ENCODE measurements around the gene RASL12.
"Not testable (repeated sequence)": the region's sequence is repeated elsewhere in the genome, so short reads cannot be mapped to it uniquely, and the experiment has no call there.

The RASL12 gene

DNA sequence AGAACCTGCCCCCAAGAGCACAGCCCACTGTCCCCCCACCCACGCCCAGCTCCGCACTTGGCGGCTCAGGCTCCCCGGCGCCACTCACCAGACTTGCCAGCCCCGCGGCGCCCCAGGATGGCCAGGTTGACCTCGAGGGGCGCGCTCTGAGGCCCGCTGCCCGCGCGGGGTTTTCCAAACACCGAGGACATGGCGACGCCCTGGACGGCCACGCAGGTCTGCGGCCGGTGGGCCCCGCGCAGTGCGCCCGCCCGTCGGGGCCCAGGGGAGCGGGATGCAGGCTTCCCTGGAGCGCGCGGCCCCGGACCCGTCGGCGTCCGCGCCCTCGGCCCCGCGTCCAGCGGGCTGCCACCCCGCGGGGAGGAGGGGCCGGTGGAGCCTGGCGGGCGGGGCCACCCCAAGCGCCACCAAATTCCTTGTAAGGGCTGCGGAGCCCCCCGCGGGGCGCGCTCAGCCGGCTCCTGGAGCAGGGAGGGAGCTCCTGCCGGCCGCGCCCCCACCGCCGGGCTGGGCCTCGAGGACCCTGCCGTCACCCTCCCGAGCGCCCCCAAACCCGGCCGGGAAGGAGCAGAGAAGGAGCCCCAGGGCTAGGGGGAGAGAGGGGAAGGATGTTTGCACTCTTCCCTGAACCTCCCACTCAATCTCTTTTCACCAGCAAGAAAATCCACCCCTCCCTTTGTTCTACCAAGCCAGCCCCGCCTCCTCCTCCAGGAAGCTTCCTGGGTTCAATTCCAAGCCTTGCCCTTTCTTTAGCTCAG is at the start of gene RASL12:
TSS of gene RASL12 (minus strand) at position 347 of the 758 bp plus-strand sequence. CDS start at position 191, 156 bp downstream.
- no peak for DNase-seq

DNA sequence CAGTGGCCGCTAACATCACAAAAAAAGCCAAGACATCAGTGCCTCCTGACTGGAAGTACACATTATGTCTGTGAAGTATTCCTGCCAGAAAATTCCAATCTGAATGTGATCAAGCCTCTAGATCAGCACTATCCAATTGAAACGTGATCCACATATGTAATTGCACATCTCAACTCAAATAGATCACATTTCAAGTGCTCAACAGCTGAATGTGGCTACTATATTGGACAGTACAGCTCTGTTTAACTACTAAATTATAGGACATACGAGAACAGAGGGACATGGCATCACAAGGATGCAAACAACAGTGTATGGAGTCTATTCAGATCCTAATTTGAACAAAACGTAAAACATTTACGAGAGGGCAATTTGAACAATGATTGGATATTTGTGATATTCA is 47.8 kb upstream of the RASL12 start:
- DNase-seq: no peak

- no peak for DNase-seq
Observed at GRCh38 chr15:65115086-65115485, 47.3 kb upstream of the RASL12 start, which contains the start of gene UBAP1L. Gene UBAP1L (minus strand): TSS chr15:65115200. CDS start chr15:65106215, 8,985 bp downstream.

DNA sequence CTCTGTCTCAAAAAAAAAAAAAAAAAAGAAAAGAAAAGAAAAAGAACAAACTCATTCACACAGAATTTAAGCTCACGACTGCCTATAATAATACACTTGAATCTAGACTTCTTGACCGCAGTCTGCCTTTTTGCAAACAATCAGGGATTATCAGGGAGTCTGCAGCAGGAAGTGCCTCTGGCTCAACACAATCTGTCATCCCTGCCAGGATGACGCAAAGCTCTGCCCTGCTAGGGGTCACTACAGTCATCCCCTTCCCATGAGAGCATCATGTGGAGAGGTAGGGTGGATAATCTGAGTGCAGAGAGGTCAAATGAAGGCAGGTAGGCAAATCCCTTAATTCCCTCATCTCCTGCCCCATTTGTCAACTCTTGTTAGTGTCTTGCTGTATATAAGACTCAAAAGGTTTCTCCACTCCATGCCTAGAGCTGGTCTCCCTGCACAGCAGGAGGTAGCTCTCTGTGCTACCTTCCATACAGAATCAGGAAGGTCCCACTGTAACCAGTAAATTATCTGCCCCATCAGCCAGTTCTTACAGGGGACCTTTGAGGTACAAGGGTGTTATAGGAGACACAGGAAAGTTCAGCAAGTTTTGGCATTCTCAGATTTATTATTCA is 43.0 kb upstream of the RASL12 start:
- no peak for DNase-seq

GRCh38 chr15:65106011-65106590 is 38.3 kb upstream of the RASL12 start:
- no peak for DNase-seq

- DNase-seq: no peak
Observed at GRCh38 chr15:65105038-65105437, 37.2 kb upstream of the RASL12 start.

DNA sequence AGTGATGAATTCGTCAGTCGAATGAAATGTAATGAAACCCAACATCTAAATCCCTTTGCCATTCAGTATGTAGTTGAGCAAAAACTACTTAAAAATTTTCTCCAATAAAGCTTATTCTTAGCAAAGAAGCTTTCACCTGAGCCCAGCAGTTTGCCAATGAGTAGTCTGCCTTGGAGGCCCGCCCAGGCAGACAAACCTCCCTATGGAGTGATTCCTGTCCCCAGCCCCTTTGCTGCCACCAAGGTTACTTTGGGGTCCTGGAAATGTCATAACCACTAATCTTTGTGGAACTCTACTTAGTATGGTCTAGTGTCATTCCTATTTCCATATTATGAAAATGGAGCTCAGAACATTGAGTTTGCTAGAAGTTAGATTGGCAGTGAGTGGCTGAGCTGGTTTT is 35.1 kb upstream of the RASL12 start:
- no peak for DNase-seq

DNA sequence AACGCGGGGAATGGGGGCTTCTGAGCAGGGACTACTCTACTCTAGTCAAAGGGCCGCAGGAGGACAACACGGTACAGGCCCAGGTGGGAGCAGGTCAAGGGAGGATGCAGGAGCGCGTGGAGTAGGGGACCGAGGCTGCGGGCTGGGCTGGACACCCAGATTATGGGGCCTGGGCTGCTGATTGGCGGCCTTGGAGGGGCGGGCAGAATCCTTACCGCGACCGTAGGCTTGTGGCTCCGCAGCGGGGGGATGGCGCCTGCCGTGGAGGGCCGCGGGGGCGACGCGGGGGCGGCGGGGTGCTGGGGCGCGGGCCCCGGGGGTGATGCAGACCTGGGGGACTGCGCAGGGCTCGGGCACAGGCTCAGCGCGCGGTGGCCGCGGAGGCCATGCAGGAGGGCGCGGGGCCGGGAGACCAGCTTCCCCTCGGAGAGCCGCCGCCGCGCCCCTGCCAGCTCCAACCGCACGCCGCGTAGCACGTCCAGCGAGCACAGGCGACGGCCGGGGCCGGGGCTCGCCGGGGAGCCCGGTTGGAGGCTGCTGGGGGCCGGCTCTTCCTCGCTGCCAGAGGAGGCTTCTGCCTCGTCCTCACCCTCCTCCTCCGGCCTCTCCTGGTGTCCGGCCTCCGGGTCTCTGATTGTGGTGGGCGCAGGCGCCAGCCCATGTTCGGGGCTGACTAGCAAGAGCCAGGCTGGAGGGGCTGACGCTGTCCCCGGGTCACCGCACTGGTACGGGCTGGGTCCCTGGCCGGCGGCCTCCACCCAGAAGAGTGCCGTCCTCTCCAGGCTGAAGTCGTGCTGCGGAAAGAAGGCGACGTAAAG is 34.3 kb upstream of the RASL12 start:
- no peak for DNase-seq

- no peak for DNase-seq
Observed at GRCh38 chr15:65101411-65101890, 33.7 kb upstream of the RASL12 start.

DNA sequence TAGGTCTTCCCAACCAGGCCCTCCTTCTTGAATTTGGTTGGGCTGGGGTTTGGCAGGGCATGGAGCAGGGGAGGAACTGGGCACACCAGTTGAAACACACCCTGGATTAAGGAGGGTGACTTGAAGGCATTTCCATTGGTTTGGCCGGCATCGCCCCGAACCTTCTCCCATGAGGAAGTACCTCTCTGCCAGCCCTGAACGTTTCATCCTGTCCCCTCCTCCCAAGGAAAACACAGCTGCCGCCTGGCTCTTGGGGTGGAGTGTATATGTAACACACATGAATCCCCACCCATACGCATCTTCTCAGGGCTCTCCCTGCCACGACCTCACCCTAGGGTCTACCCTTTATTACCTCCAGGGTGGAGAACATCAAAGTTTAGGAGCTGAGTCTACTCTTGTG is 32.7 kb upstream of the RASL12 start:
- DNase-seq: no peak

DNA sequence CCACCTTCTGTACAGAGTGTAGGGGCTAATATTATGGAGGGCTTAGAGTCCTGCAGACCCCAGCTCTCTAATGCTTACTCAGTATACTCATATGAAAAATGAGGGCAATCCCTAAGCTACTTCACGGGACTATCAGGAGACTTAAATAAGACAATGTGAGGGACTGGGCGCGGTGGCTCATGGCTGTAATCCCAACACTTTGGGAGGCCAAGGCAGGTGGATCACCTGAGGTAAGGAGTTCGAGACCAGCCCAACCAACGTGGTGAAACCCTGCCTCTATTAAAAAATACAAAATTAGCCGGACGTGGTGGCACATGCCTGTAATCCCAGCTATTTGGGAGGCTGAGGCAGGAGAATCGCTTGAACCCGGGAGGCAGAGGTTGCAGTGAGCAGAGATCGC is 32.0 kb upstream of the RASL12 start:
- not testable (repeated sequence) for DNase-seq

GRCh38 chr15:65099336-65099735 is 31.5 kb upstream of the RASL12 start:
- no peak for DNase-seq

- DNase-seq: no peak
Observed at GRCh38 chr15:65097651-65098263, 30.0 kb upstream of the RASL12 start.

DNA sequence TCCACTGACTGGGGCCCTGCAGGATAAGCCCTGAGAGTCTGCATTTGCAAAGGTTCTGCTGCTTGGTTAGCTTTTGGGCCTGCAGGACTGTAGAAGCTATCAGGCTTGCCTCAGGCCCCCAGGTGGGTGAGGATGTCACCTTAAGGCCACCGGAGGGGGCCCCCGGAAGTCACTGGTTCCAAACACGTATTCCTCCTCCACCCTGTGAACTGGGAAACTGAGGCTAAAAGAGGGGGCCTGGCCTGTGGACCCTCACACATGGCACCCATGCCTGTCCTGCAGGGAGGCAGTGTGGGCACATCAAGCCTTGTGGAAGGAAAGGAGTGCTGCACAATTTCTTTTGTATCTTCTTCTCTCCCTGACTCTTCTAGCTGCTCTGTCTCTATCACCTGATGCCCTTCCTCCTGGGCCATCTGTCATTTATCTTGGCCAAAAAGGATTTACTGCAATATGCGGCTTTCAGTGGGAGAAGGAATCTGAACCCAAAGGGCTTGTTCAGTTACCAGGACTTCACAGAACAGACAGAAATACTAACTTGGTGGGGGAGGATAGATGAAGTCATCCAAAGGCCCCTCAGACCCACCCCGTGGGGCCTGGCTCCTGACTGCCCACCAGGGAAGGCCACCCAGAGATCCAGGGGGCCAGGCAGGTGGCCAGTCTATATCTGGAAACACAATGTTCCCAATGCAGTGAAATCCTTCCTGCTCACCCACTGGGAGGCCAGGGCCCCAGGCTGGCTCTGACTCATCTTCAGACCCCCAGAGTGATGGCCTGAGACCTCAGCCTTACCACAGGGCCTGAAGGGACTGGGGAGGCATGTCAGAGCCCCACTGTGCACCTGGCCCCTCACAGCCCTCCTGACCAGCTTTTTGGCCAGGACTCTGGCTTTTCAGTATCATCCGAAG is 28.9 kb upstream of the RASL12 start:
- DNase-seq: no peak

- no peak for DNase-seq
Observed at GRCh38 chr15:65095747-65096104, 27.9 kb upstream of the RASL12 start.

DNA sequence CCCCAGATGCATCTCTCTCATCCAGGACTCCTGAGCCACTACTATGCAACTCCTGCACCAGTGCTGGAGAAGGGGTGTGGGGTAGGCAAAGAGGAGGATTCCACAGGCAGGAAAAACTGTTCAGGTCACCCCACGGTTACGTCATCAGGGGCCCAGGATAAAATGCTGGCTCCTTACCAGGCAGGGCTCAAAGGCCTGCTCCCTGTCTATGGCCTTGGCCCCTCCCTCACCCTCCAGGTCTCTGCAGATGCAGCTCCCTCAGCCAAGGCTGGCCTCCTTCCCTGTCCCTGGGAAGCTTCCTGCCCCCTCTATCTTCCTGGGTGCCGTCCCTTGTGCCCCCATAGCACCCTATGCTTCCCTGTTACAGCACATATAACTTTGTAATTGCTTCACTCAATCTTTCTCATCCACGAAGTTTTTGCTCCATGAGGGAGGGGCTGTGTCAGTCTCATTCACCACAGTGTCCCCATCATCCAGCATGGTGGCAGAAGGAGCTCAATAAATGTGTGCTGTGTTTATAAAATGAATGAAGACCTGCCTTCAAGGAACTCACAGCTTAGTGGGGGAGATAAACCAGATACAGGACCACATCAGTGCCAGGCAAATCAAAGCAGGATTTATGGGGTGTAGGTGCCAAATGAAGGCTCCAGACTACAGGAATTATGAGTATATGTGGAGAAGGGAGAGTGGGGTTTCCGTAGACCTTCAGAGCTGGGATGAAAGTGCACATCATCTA is 27.4 kb upstream of the RASL12 start:
- no peak for DNase-seq

- DNase-seq: no peak
Observed at GRCh38 chr15:65094294-65094995, 26.7 kb upstream of the RASL12 start.

DNA sequence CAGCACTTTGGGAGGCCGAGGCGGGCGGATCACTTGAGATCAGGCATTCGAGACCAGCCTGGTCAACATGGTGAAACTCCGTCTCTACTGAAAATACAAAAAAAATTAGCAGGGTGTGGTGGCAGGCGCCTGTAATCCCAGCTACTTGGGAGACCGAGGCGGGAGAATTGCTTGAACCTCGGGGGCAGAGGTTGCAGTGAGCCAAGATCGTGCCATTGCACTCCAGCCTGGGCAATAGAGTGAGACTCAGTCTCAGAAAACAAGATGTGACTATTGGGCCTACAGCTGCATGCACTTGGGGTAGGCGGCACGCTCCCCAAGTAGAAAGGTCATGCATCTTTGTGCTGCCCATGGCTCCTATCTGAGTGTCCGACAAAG is 26.0 kb upstream of the RASL12 start:
- not testable (repeated sequence) for DNase-seq

DNA sequence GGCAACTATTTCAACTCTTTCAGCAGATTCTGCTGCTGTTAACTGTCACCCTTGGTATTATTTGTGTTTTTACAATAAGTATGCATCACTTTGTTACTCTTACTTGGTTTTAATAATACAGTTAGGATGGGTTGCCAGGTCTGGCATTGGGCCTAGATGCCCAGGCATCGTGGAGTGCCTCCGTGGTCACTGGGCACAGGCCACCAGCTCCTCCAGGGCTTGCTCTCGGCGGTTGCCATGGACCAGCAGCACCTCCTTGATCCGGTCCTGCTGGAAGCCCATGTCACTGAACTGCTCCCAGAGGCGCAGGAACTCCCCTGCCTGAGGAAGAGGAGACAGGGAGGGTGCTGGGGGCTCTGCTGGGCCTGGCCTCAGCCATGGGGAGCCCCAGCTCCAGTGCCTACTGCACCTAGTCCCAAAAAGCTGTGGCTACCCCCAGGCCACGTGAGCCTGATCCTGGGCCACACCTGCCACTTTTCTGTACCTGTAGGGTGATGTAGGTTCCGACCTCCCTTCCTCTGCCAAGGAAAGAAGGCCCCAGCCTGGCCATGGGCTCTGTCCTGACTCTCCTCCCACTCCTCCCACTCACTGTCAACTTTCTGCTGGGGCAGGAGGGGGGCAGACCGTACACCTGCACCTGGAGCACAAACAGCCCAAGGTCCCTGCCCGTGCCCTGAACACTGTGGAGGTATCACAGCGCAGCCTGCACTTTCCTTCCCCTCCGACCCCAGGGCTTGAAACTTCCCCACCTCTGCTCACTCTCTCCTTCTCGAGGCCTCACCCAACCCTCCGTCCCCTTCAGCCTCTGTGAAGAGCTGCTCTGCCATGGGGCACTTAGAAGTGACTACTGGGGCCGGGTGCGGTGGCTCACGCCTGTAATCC is 25.4 kb upstream of the RASL12 start:
- DNase-seq: no peak
